ENCODE data around the gene NCR1.

DNA sequence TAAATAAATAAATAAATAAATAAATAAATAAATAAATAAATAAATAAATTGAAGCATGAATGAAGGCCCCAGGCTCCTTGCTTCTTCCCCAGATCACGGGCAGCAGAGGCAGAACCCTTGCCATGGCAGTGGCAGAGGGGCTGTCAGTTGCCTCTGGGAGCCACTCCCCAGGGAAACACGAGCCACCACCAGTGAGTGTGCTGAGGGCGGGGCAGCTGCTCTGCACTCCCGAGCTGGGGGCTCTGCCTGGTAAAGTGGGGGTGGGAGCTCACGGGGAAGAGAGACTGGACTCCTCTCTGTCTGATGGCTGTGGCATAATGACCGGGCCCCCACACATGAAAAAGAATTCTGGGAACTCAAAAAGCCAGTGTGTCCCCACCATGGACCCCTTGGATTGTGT lies 24.1 kb upstream of the NCR1 start:
- TF ChIP-seq NANOG (IDR thresholded peaks at IDR 0.05; ENCODE audit: insufficient read depth, low read depth, low read length, poor library complexity, severe bottlenecking) (no peak), CEBPB (IDR thresholded peaks at IDR 0.05; ENCODE audit: low read depth, low read length) (no peak), POLR2A (IDR thresholded peaks at IDR 0.05; ENCODE audit: control extremely low read depth in 1 of 2, low read depth in 2 of 2, low read length in 2 of 2) (no peak), RAD21 (IDR thresholded peaks at IDR 0.05 in 1 of 2, conservative IDR thresholded peaks at IDR 0.05 in 1 of 2; ENCODE audit: low read depth in 2 of 2, low read length in 2 of 2) (no peak), RXRA (IDR thresholded peaks at IDR 0.05; ENCODE audit: insufficient read depth, low read depth, low read length) (no peak), EP300 (IDR thresholded peaks at IDR 0.05; ENCODE audit: borderline replicate concordance in 1 of 2, low read depth in 2 of 2, low read length in 2 of 2) (no peak), BRCA1 (IDR thresholded peaks at IDR 0.05; ENCODE audit: low read depth, low read length) (no peak), GABPA (IDR thresholded peaks at IDR 0.05; ENCODE audit: borderline replicate concordance, insufficient read depth, low read length) (no peak), POLR2AphosphoS5 (IDR thresholded peaks at IDR 0.05; ENCODE audit: low read depth, low read length) (no peak), RFX5 (IDR thresholded peaks at IDR 0.05; ENCODE audit: borderline replicate concordance, low read depth, low read length) (no peak)
- TF ChIP-seq, protein P1, sequence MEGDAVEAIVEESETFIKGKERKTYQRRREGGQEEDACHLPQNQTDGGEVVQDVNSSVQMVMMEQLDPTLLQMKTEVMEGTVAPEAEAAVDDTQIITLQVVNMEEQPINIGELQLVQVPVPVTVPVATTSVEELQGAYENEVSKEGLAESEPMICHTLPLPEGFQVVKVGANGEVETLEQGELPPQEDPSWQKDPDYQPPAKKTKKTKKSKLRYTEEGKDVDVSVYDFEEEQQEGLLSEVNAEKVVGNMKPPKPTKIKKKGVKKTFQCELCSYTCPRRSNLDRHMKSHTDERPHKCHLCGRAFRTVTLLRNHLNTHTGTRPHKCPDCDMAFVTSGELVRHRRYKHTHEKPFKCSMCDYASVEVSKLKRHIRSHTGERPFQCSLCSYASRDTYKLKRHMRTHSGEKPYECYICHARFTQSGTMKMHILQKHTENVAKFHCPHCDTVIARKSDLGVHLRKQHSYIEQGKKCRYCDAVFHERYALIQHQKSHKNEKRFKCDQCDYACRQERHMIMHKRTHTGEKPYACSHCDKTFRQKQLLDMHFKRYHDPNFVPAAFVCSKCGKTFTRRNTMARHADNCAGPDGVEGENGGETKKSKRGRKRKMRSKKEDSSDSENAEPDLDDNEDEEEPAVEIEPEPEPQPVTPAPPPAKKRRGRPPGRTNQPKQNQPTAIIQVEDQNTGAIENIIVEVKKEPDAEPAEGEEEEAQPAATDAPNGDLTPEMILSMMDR (IDR thresholded peaks at IDR 0.05; ENCODE audit: control extremely low read depth in 1 of 3, insufficient read depth in 1 of 3, low read depth in 1 of 3, low read length in 3 of 3) = no peak

Data from H1 (cell line).